MM.1S (cell line): Measurements from ENCODE around the gene CCDC13.

ENCODE experiments used
- DNase-seq: peaks from one replicate; pipeline ENCODE4 v3.0.0-alpha.2; 2015
- H2AFZ ChIP-seq: fragments of 300-600 bp; sonication (generic); 2 replicates; pipeline ENCODE4 v1.6.0; 2016; ENCODE audit warnings: antibody characterized with exemption, low read length
- H3F3A ChIP-seq: fragments of 300-600 bp; sonication (generic); 2 replicates; pipeline ENCODE4 v1.6.1; 2016; ENCODE audit warnings: mild to moderate bottlenecking, antibody characterized with exemption, low read length, moderate library complexity, mixed read lengths; ENCODE audit not compliant: insufficient read depth
- H3K27ac ChIP-seq: fragments of 300-600 bp; sonication (generic); 2 replicates; pipeline ENCODE4 v1.5.1; 2016; ENCODE audit warnings: mild to moderate bottlenecking, low read length
- H3K27me3 ChIP-seq: fragments of 300-600 bp; sonication (generic); replicated peaks from 2 replicates; pipeline ENCODE4 v1.6.0; 2016; ENCODE audit warnings: low read length; ENCODE audit not compliant: insufficient read depth
- H3K36me3 ChIP-seq: fragments of 300-600 bp; sonication (generic); replicated peaks from 2 replicates; pipeline ENCODE4 v1.6.1; 2016; ENCODE audit warnings: mild to moderate bottlenecking, low read length, mixed read lengths; ENCODE audit not compliant: insufficient read depth
- H3K4me1 ChIP-seq: fragments of 300-600 bp; sonication (generic); 2 replicates; pipeline ENCODE4 v1.6.1; 2016; ENCODE audit warnings: low read length, mixed read lengths
- H3K4me2 ChIP-seq: fragments of 300-600 bp; sonication (generic); 2 replicates; pipeline ENCODE4 v1.6.0; 2016; ENCODE audit warnings: low read depth, low read length
- H3K4me3 ChIP-seq: fragments of 300-600 bp; sonication (generic); 2 replicates; pipeline ENCODE4 v1.5.1; 2016; ENCODE audit warnings: low read length, mixed read lengths
- H3K79me2 ChIP-seq: fragments of 300-600 bp; sonication (generic); 2 replicates; pipeline ENCODE4 v1.6.1; 2016; ENCODE audit warnings: mixed run types, low read length, mixed read lengths
- H3K9ac ChIP-seq: fragments of 300-600 bp; sonication (generic); 2 replicates; pipeline ENCODE4 v1.6.1; 2016; ENCODE audit warnings: low read length, mixed read lengths
- H3K9me2 ChIP-seq: fragments of 300-600 bp; sonication (generic); replicated peaks from 2 replicates; pipeline ENCODE4 v1.6.1; 2016; ENCODE audit warnings: mild to moderate bottlenecking, low read length, mixed read lengths; ENCODE audit not compliant: insufficient read depth
- H3K9me3 ChIP-seq: fragments of 300-600 bp; sonication (generic); replicated peaks from 2 replicates; pipeline ENCODE4 v1.6.1; 2016; ENCODE audit warnings: mild to moderate bottlenecking, low read length, mixed read lengths; ENCODE audit not compliant: insufficient read depth
- H4K20me1 ChIP-seq: fragments of 300-600 bp; sonication (generic); 2 replicates; pipeline ENCODE4 v1.6.1; 2016; ENCODE audit warnings: mild to moderate bottlenecking, low read length, moderate library complexity, mixed read lengths; ENCODE audit not compliant: insufficient read depth
- EZH2 ChIP-seq: fragments of 300-600 bp; sonication (generic); optimal IDR thresholded peaks from 2 replicates; pipeline ENCODE3; 2017; ENCODE audit warnings: low read depth, mild to moderate bottlenecking, antibody characterized with exemption, low read length, mixed read lengths
- EZH2phosphoT487 ChIP-seq: fragments of 300-600 bp; sonication (generic); IDR thresholded peaks from 2 replicates; pipeline ENCODE4 v1.6.1; 2018; ENCODE audit warnings: antibody characterized with exemption, low read length
- TF ChIP-seq, protein P1 (sequence below): fragments of 300-600 bp; sonication (generic); IDR thresholded peaks from 2 replicates; pipeline ENCODE4 v1.5.1; 2016; ENCODE audit warnings: antibody characterized with exemption, low read length, mixed read lengths

The CCDC13 gene

DNA sequence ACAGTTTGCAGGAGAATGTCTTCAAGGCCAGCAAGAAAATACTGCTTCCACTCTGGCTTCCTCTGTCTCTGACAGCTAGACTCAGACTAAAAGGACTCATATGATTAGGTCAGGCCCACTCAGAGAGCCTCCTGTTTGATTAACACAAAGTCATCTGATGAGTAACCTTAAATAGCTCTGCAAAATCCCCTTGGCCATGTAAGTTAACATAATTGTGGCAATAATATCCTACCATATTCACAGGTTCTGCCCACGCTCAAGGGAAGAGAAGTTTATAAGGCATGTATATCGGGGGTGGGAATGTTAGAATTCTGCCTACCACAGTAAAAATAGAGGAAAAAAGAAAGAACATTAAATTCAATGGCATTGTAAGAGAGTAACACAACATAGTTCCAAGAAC lies 49.8 kb downstream of the CCDC13 start:
- no peaks in the 10 kb centered on the region for H3K9me3 ChIP-seq
- H3K79me2 ChIP-seq: no peaks in the 10 kb centered on the region
- H3K27me3 ChIP-seq: no peaks in the 10 kb centered on the region
- no peaks in the 10 kb centered on the region for H3K36me3 ChIP-seq
- no peaks in the 10 kb centered on the region for H3K9me2 ChIP-seq
- no peak overlapping the region for H3K4me2 ChIP-seq
- no peaks in the 10 kb centered on the region for H3F3A ChIP-seq
- TF ChIP-seq, protein P1, sequence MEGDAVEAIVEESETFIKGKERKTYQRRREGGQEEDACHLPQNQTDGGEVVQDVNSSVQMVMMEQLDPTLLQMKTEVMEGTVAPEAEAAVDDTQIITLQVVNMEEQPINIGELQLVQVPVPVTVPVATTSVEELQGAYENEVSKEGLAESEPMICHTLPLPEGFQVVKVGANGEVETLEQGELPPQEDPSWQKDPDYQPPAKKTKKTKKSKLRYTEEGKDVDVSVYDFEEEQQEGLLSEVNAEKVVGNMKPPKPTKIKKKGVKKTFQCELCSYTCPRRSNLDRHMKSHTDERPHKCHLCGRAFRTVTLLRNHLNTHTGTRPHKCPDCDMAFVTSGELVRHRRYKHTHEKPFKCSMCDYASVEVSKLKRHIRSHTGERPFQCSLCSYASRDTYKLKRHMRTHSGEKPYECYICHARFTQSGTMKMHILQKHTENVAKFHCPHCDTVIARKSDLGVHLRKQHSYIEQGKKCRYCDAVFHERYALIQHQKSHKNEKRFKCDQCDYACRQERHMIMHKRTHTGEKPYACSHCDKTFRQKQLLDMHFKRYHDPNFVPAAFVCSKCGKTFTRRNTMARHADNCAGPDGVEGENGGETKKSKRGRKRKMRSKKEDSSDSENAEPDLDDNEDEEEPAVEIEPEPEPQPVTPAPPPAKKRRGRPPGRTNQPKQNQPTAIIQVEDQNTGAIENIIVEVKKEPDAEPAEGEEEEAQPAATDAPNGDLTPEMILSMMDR: no peak
- TF ChIP-seq EZH2phosphoT487 (no peak), EZH2 (no peak)
- H3K27ac ChIP-seq: no peak overlapping the region
- no peak overlapping the region for H3K9ac ChIP-seq
- H3K4me3 ChIP-seq: no peak overlapping the region
- DNase-seq: no peak
- no peaks in the 10 kb centered on the region for H4K20me1 ChIP-seq
- no peak overlapping the region for H2AFZ ChIP-seq
- H3K4me1 ChIP-seq: no peaks in the 10 kb centered on the region
